ENCODE measurements around the gene ARHGAP4.

GRCh38 chrX:153863251-153863991 lies 62.6 kb downstream of the ARHGAP4 start:
- TF ChIP-seq, protein P1, sequence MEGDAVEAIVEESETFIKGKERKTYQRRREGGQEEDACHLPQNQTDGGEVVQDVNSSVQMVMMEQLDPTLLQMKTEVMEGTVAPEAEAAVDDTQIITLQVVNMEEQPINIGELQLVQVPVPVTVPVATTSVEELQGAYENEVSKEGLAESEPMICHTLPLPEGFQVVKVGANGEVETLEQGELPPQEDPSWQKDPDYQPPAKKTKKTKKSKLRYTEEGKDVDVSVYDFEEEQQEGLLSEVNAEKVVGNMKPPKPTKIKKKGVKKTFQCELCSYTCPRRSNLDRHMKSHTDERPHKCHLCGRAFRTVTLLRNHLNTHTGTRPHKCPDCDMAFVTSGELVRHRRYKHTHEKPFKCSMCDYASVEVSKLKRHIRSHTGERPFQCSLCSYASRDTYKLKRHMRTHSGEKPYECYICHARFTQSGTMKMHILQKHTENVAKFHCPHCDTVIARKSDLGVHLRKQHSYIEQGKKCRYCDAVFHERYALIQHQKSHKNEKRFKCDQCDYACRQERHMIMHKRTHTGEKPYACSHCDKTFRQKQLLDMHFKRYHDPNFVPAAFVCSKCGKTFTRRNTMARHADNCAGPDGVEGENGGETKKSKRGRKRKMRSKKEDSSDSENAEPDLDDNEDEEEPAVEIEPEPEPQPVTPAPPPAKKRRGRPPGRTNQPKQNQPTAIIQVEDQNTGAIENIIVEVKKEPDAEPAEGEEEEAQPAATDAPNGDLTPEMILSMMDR (conservative IDR thresholded peaks at IDR 0.05): no peak
- no peak for TF ChIP-seq EZH2 (IDR thresholded peaks at IDR 0.05; ENCODE audit: low read depth)
